HepG2 (cell line): ENCODE results near the gene YEATS4. TPM values are rescaled to one million over a fixed set of nuclear protein-coding genes. Genes with fewer than 3 reads are reported as not detected.

Experiments
- ARHGAP35 ChIP-seq: sonication (generic); formaldehyde crosslinking; IDR thresholded peaks from 2 replicates; pipeline ENCODE4 v1.9.0; 2022; ENCODE audit warnings: mild to moderate bottlenecking, inconsistent platforms, moderate library complexity, missing genetic modification reagents, borderline replicate concordance
- GTF2F1 ChIP-seq: fragments of 150-350 bp; IDR thresholded peaks from 2 replicates; pipeline ENCODE4 v1.6.1; 2014; ENCODE audit warnings: low read length
- MZF1 ChIP-seq: sonication (generic); formaldehyde crosslinking; IDR thresholded peaks from 2 replicates; pipeline ENCODE4 v1.8.1; 2023; ENCODE audit warnings: mild to moderate bottlenecking, missing genetic modification reagents, borderline replicate concordance
- PHF8 ChIP-seq: sonication (generic); formaldehyde crosslinking; IDR thresholded peaks from 2 replicates; pipeline ENCODE4 v1.5.0; 2020; ENCODE audit warnings: missing genetic modification reagents
- SRSF1 ChIP-seq: fragments of 200-400 bp; formaldehyde crosslinking; optimal IDR thresholded peaks from 2 replicates; pipeline ENCODE3; 2017; ENCODE audit warnings: mild to moderate bottlenecking, low read depth, low read length, moderate library complexity
- ZFAT ChIP-seq: sonication (generic); formaldehyde crosslinking; conservative IDR thresholded peaks from 2 replicates; pipeline ENCODE4 v1.8.1; 2023; ENCODE audit warnings: missing genetic modification reagents, inconsistent platforms
- ZFY ChIP-seq: sonication (generic); formaldehyde crosslinking; IDR thresholded peaks from 2 replicates; pipeline ENCODE4 v1.4.0; 2020; ENCODE audit warnings: missing genetic modification reagents
- polyA plus RNA-seq, 8 experiments: library from polyadenylated mRNA; depleted of rRNA in 3 of 8; stranded (reverse) in 7 of 8; unstranded in 1 of 8; fragments of >200 nt; fragmentation: Illumina TruSeq in 4 of 8; extraction: Trizol in 4 of 8; gene quantifications; 2 replicates each; pipeline versions ENCODE4 v1.2.1 to v1.2.3, GENCODE V29; 2011 to 2016; ENCODE audit warnings: low read depth in 4 of 8, missing spikeins in 1 of 8, mixed read lengths in 1 of 8; ENCODE audit not compliant: insufficient read depth in 1 of 8
- total RNA-seq, 5 experiments: library from RNA; depleted of rRNA; stranded (reverse); fragments of >200 nt; fragmentation: Illumina TruSeq; extraction: Trizol; gene quantifications; 2 replicates each; pipeline ENCODE4 v1.2.3, GENCODE V29; 2016; ENCODE audit warnings: low read depth in 1 of 5
- TF ChIP-seq, protein P1 (sequence below): IDR thresholded peaks from 2 replicates; pipeline ENCODE4 v1.6.1; 2018; ENCODE audit warnings: missing genetic modification reagents
- TF ChIP-seq, protein P2 (sequence below): sonication (generic); formaldehyde crosslinking; conservative IDR thresholded peaks from 2 replicates; pipeline ENCODE4 v1.4.0; 2020; ENCODE audit warnings: missing genetic modification reagents
- TF ChIP-seq, protein P3 (sequence below): sonication (generic); formaldehyde crosslinking; IDR thresholded peaks from 2 replicates; pipeline ENCODE4 v1.4.0; 2020; ENCODE audit warnings: mild to moderate bottlenecking, missing genetic modification reagents, borderline replicate concordance
- TF ChIP-seq, protein P4 (sequence below): sonication (generic); formaldehyde crosslinking; IDR thresholded peaks from one replicate; pipeline ENCODE4 v1.5.1; 2020; ENCODE audit warnings: mild to moderate bottlenecking, missing genetic modification reagents; ENCODE audit errors: not compliant biosample characterization

YEATS4 gene
- total and polyA plus RNA-seq, 2 of the 13 experiments (the other 11 are each of a cell fraction or from before 2014, with no cell fraction given), result 16.8 to 45.0 TPM

DNA sequence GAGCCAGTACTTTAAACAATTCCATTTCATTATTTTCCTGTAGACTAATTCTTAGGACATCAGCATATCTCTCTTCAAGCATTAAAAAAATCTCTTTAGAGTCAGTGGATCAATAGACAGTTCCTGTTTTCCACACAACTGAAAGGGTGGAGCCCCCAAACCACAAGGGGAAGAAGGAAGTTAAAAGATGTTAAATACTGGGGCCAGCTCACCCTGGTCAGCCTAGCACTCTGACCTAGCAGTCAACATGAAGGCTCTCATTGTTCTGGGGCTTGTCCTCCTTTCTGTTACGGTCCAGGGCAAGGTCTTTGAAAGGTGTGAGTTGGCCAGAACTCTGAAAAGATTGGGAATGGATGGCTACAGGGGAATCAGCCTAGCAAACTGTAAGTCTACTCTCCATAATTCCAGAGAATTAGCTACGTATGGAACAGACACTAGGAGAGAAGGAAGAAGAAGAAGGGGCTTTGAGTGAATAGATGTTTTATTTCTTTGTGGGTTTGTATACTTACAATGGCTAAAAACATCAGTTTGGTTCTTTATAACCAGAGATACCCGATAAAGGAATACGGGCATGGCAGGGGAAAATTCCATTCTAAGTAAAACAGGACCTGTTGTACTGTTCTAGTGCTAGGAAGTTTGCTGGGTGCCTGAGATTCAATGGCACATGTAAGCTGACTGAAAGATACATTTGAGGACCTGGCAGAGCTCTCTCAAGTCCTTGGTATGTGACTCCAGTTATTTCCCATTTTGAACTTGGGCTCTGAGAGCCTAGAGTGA, 11.2 kb upstream of the YEATS4 start, which contains the start of gene LYZ (continued):
- TF ChIP-seq ARHGAP35 (CRISPR knock-in tag), result no peak
- peak; percentile 33; the same call in 1 of the 2 replicates for TF ChIP-seq PHF8 (CRISPR knock-in tag)
- TF ChIP-seq, protein P1, sequence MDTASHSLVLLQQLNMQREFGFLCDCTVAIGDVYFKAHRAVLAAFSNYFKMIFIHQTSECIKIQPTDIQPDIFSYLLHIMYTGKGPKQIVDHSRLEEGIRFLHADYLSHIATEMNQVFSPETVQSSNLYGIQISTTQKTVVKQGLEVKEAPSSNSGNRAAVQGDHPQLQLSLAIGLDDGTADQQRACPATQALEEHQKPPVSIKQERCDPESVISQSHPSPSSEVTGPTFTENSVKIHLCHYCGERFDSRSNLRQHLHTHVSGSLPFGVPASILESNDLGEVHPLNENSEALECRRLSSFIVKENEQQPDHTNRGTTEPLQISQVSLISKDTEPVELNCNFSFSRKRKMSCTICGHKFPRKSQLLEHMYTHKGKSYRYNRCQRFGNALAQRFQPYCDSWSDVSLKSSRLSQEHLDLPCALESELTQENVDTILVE (CRISPR knock-in tag), result no peak
- TF ChIP-seq, protein P2, sequence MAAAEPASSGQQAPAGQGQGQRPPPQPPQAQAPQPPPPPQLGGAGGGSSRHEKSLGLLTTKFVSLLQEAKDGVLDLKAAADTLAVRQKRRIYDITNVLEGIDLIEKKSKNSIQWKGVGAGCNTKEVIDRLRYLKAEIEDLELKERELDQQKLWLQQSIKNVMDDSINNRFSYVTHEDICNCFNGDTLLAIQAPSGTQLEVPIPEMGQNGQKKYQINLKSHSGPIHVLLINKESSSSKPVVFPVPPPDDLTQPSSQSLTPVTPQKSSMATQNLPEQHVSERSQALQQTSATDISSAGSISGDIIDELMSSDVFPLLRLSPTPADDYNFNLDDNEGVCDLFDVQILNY (CRISPR knock-in tag), result no peak
- TF ChIP-seq ZFY (CRISPR knock-in tag), result no peak; the same call in 1 of the 2 replicates
- no peak for TF ChIP-seq ZFAT (CRISPR knock-in tag)
- TF ChIP-seq SRSF1, result no peak
- TF ChIP-seq, protein P3, sequence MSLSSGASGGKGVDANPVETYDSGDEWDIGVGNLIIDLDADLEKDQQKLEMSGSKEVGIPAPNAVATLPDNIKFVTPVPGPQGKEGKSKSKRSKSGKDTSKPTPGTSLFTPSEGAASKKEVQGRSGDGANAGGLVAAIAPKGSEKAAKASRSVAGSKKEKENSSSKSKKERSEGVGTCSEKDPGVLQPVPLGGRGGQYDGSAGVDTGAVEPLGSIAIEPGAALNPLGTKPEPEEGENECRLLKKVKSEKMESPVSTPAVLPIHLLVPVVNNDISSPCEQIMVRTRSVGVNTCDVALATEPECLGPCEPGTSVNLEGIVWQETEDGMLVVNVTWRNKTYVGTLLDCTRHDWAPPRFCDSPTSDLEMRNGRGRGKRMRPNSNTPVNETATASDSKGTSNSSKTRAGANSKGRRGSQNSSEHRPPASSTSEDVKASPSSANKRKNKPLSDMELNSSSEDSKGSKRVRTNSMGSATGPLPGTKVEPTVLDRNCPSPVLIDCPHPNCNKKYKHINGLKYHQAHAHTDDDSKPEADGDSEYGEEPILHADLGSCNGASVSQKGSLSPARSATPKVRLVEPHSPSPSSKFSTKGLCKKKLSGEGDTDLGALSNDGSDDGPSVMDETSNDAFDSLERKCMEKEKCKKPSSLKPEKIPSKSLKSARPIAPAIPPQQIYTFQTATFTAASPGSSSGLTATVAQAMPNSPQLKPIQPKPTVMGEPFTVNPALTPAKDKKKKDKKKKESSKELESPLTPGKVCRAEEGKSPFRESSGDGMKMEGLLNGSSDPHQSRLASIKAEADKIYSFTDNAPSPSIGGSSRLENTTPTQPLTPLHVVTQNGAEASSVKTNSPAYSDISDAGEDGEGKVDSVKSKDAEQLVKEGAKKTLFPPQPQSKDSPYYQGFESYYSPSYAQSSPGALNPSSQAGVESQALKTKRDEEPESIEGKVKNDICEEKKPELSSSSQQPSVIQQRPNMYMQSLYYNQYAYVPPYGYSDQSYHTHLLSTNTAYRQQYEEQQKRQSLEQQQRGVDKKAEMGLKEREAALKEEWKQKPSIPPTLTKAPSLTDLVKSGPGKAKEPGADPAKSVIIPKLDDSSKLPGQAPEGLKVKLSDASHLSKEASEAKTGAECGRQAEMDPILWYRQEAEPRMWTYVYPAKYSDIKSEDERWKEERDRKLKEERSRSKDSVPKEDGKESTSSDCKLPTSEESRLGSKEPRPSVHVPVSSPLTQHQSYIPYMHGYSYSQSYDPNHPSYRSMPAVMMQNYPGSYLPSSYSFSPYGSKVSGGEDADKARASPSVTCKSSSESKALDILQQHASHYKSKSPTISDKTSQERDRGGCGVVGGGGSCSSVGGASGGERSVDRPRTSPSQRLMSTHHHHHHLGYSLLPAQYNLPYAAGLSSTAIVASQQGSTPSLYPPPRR, result peak; percentile 90
- TF ChIP-seq, protein P4, sequence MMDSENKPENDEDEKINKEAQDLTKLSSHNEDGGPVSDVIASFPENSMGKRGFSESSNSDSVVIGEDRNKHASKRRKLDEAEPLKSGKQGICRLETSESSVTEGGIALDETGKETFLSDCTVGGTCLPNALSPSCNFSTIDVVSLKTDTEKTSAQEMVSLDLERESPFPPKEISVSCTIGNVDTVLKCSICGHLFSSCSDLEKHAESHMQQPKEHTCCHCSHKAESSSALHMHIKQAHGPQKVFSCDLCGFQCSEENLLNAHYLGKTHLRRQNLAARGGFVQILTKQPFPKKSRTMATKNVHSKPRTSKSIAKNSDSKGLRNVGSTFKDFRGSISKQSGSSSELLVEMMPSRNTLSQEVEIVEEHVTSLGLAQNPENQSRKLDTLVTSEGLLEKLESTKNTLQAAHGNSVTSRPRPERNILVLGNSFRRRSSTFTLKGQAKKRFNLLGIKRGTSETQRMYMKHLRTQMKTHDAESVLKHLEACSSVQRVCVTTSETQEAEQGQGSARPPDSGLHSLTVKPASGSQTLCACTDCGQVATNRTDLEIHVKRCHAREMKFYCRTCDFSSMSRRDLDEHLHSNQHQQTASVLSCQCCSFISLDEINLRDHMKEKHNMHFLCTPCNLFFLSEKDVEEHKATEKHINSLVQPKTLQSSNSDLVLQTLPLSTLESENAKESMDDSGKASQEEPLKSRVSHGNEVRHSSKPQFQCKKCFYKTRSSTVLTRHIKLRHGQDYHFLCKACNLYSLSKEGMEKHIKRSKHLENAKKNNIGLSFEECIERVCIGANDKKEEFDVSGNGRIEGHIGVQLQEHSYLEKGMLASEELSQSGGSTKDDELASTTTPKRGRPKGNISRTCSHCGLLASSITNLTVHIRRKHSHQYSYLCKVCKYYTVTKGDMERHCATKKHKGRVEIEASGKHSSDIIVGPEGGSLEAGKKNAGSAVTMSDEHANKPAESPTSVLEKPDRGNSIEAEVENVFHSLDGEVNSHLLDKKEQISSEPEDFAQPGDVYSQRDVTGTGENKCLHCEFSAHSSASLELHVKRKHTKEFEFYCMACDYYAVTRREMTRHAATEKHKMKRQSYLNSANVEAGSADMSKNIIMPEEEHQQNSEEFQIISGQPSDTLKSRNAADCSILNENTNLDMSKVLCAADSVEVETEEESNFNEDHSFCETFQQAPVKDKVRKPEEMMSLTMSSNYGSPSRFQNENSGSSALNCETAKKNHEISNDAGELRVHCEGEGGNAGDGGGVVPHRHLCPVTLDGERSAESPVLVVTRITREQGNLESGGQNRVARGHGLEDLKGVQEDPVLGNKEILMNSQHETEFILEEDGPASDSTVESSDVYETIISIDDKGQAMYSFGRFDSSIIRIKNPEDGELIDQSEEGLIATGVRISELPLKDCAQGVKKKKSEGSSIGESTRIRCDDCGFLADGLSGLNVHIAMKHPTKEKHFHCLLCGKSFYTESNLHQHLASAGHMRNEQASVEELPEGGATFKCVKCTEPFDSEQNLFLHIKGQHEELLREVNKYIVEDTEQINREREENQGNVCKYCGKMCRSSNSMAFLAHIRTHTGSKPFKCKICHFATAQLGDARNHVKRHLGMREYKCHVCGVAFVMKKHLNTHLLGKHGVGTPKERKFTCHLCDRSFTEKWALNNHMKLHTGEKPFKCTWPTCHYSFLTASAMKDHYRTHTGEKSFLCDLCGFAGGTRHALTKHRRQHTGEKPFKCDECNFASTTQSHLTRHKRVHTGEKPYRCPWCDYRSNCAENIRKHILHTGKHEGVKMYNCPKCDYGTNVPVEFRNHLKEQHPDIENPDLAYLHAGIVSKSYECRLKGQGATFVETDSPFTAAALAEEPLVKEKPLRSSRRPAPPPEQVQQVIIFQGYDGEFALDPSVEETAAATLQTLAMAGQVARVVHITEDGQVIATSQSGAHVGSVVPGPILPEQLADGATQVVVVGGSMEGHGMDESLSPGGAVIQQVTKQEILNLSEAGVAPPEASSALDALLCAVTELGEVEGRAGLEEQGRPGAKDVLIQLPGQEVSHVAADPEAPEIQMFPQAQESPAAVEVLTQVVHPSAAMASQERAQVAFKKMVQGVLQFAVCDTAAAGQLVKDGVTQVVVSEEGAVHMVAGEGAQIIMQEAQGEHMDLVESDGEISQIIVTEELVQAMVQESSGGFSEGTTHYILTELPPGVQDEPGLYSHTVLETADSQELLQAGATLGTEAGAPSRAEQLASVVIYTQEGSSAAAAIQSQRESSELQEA (CRISPR knock-in tag), result no peak
- TF ChIP-seq GTF2F1, result no peak
- no peak for TF ChIP-seq MZF1
